GM21447 (cell line): Measurements from ENCODE around the gene CCDC87.
"Not testable (repeated sequence)": the region's sequence is repeated elsewhere in the genome, so short reads cannot be mapped to it uniquely, and the experiment has no call there.

Source experiments
- ATAC-seq: cut with Tn5 transposase; IDR thresholded peaks from one replicate; pipeline ENCODE4 v1.9.1; 2021; ENCODE audit not compliant: unreplicated experiment

The CCDC87 gene

DNA sequence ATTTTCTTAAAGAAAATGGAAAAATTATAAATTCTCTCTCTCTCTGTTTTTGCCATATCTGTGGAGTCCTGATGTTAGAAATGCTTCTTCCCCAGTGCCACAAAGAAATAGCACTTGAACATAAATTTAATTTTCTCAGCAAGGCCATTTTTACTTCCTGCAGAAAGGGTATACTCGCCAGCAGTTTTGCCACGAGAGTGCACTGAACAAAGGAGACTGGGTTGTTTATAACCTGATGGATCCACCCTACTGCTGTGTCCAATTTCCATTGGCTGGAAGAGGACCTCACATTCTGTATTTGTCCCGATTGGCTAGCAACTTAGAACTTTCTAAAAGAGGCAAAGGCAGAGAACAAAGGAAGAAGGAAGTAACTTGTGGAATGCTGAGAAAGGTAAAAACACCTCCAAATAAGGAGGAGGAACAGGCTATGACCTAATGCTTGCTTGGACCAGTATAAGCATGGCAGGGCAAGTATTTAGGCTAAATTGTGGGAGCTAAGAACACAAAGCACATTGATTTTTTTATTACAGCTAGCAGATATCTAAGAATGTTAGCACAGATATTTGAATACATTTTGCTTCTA is 10.2 kb downstream of the CCDC87 start:
- ATAC-seq, result not testable (repeated sequence)

DNA sequence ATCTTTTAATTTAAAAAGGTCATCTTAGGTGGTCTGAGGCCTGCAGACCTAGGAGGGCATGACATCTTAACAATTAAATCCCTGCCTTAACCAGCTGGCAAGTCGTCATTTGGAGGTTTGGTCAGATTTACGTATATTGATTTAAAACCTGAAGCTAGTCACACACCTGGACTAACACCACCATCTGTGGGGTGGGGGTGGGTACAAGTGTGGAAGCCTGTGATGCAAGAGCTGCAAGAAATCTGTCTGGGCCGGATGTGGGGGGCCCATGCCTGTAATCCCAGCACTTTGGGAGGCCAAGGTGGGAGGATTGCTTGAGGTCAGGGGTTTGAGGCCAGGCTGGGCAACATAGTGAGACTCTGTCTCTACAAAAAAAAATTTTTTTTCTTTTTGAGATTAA is 11.6 kb downstream of the CCDC87 start:
- ATAC-seq, result no peak

DNA sequence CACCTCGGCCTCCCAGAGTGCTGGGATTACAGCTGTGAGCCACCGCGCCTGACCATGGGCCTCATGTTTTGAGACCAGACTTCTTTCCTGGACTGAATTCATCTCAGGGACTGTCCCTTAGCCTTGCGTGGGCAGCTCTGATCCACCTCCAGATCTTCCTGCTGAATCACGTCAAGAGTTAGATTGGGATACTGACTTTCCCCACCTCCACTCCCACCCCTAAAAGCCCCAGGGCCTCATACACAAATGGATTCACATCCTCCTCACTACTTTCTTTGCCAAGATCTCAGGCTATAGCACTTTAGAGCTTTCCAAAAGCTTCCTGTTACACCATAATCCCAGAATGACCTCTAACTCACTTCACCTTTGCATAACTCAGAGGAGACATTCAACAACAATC is 12.1 kb downstream of the CCDC87 start:
- no peak for ATAC-seq

DNA sequence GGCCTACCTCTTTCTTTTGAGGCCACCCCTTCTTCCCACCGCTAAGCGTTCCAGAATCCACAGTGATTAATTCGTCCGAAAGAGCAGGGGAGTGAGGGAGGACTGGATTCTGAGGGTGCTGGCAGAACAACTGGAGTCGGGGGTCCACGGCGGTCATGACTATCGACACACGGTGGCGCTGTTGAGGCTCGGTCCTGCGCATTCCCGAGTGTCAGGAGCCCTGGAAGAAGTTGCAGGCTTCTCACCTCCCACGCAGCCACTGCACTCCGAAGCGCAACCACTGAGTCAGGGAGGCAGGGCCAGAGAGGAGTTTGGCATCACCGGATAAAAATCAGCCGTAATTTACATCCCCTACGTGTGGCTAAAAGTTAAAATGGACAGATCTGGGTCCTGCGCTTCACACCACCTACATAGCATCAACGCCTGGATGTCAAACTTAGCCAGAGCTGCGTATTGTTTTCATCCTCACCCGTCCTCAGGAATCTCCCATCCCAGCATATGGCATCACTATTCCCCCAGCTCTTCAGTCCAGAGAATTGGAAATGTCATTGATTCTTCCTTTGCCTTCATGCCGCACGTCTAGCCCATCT is 13.8 kb downstream of the CCDC87 start:
- ATAC-seq, result no peak

DNA sequence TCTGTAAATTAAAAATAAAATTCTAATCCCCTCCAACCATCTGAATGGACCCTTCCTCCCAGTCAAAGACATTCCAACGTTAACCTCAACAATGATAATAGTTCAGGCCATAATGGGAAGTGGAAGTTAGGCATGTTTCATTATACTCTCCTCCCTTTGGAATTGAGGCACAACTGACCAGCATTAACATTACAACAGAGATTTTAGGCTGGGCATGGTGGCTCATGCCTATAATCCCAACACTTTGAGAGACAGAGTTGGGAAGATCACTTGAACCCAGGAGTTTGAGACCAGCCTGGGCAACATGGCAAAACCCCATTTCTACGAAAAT is 22.0 kb downstream of the CCDC87 start:
- ATAC-seq, result no peak

DNA sequence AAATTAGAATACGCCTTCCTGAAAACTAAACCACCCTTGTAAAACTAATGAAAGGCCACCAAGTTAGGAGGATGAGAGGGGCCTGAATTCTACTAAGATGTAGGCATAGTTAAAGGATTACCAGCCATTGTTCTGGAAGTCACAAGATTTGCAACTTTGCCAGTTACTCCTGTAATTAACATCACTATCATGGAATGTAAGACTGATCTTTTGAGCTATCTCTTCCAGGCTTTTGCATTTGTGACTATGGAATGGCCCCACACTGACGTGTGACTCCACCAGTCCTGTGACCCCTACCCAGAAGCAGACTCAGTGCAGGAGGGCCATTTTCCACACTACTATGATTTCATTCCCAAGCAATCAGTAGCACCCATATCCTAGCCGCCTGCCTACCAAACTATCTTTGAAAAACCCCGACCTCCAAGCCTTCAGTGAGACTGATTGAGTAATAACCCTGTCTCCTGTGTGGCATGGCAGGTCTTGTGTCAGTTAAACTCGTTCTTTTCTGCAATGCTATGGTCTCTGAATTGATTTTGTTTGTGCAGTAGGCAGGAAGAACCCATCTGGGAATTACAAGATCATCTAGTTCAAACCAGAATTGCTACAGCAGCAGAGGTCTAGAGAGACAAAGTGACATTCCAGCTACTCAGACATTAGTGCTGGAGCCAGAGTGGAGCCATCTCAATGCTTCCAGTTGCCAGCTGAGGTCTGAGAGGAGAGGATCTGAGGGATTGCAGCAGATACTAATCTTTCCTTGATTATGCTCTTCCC is 22.6 kb downstream of the CCDC87 start:
- ATAC-seq, result no peak

DNA sequence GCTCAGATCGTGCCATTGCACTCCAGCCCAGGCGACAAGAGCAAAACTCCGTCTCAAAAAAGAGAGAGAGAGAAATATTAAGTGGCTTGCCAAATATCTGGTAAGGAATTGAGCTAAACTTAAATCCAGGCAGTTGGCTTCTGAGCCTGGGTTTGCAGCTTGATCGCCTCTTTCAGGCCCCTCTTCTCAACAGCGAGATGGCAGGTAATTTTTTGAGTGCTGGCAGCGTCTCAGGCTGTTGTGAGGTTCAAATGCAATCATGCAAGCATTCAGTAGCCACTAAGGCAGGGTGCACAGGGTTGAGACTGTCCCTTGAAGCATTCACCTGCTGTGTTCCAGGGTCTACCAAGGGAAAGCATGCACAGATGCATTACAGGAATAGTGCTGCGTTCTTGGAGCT is 23.8 kb downstream of the CCDC87 start:
- no peak for ATAC-seq

DNA sequence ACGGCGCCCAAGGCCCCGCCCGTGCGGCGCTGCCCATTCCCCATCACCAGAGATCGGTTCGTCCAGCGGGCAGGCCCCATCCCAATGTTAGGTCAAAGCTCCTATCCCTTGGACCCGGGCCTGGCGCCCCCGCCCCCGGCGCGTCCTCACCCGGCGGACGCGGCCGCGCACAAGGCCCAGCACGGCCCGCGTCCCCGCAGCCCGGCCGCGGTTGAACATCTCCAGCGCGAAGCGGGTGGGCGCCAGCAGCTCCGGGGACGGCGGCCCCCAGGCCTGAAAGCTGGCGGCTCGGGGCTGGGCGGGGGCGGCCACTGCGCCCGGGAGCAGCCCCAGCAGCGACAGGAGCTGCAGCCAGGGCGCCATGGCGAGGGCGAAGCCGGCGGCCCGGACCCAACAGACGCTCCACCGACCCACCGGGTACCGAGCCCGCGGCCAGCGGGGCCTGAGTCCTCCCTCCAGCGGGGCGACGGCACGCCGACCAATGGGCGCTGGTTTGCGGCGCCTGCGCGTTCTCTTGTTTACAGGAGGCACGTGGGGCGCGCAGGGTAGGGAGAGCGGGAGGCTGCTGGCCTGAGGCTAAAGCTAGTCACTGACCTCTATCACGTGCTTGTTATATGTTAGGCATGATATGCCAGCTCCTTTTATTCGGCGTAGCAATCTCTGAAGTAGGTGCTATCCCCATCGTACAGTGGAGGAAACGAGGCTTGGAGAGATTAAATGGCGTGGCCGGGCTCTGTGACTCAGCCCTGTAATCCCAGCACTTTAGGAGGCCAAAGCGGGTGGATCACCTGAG is 24.5 kb downstream of the CCDC87 start, which contains the start of gene CTSF:
Gene CTSF (minus strand): TSS at position 483 of the 793 bp plus-strand sequence. CDS start 120 bp downstream, at position 363.
- no peak for ATAC-seq

DNA sequence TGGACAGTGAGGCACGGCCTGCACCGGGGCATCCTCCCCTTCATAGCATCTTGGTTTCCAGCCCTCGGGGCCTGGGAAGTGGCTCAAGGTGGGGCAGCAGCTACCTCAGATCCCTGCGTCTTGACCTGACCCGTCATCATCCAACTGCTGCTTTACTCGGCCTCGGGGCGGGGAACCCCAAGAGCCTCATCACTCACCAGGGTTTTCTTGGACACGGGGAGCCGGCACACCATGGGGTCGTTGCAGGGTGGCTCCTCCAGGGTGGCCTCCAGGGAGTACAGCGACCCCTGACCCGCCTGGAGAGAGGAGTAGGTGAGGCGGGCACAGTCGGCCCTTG is 25.1 kb downstream of the CCDC87 start:
- ATAC-seq, result no peak

DNA sequence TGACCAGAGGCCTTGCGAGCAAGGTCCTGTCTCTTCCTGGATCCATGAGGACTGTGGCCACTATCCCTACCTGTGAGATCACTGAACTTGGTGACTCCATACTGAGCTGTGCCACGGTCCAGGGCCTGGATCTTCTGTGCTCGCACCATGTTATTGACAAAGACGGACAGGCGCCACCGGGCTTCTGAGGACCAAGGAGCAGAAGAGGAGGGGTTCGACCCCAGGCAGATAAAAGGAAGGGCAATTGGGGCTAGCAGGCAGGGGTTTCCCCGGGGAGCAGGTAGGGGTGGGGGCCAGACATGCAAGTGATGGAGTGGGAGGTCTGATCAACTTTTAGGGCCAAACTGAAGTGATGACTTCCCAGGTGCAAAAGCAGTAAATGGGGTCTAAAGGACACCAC is 26.6 kb downstream of the CCDC87 start:
- no peak for ATAC-seq

DNA sequence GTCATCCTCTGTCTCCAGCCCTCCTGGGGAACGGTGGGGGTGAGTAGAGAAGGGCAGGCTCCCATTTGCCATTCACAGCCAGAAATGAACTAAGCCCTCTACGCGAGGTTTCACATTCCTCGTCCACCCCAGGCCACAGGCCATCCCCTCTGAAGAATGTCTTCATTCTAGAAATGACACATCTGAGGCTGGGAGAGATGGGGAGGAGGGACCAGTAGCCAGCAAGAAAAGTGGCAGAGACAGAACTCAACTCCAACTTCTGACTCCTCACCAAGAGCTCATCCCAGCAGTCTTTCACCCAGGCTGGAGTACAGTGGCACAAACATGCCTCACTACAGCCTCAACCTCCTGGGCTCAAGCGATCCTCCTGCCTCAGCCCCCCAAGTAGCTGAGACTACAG is 27.9 kb downstream of the CCDC87 start:
- ATAC-seq, result no peak

DNA sequence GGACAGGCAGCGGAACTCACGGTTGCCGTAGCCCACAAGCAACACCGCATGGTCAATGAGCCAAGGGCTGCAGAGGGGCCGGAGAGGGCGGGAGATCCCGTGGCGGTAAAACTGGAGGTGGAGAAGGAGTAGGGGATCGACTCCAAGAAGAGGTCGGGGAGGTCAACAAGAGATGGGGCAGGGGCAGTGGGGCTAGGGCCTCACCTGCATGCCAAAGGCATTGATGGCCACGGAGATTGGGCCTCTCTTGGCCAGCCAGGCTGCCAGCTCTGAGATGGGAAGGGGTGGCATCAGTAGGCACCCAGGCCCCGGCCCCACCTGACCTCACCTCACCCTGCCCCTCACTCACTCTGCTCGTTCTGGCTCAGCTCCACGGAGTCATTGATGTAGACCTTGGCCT is 28.3 kb downstream of the CCDC87 start:
- ATAC-seq, result no peak

DNA sequence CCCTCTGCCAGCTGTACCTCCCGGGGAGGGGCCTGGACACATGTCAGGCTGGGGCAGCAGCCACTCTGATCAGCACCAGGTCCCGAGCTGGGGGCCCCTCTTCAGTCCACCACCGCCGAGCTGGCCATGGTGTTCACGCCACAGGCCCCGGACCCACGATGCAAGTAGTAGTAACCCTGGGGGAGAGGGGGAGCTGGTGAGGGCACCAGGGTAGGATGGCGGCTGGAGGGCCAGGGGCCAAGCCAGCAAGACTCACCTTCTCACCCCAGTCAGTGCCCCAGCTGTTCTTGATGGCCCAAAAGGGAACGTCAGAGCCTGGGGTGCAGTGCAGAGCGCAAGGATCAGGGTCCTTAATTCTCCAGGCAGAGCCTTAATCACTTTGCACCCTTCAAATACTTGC is 29.0 kb downstream of the CCDC87 start:
- no peak for ATAC-seq

DNA sequence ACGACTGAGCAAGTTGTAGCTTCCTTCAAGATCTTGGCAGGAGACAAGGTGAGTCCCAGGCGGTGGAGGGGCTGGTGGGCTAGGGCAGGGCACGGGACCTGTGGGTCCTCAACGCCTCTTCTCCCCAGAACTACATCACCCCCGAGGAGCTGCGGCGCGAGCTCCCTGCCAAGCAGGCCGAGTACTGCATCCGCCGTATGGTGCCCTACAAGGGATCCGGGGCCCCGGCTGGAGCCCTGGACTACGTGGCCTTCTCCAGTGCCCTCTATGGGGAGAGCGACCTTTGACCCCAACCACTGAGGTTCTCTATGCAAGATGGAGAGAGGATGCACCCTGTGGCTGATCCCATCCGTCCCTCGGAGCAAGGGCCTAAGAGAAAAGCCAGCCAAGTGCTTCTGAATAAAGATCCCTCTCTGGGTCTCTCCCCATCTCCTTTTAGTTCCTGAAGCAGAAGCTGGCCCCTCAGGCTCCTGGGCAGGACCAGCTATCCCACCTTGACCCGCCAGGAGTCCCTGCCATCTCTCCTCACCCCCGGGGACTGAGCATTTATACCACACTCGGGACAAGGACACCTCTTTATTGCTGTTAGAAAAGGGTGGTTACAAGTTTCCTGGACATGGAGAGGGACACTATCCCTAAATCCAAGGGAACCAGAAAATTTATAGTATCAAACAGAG is 29.8 kb downstream of the CCDC87 start:
- ATAC-seq, result no peak

DNA sequence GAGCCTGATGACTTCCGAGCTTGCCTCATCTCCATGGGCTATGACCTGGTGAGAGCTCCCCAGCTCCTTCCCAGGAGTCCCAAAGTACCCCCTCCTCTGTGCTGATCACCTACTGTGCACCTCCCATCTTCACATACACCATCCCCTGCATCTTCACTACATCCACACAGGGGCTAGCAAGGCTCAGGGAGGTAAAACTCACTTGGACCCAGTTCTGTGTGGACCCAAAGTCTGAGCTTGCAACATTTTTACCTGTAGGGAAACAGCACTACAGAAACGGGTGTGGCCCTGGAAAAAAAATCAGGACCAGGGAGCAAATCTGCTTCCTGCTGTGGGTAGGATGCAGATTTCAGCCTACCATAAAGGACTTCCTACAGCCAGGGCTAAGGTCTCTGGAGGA is 30.6 kb downstream of the CCDC87 start:
- ATAC-seq, result no peak

DNA sequence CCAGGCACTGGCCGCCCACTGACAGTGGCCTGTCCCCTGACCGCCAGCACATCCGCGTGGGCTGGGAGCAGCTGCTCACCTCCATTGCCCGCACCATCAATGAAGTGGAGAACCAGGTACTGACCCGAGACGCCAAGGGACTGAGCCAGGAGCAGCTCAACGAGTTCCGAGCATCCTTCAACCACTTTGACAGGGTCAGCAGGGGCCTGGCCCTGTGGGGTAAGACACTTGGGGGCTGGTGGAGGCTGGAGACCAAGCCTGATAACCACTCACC is 31.0 kb downstream of the CCDC87 start:
- no peak for ATAC-seq

DNA sequence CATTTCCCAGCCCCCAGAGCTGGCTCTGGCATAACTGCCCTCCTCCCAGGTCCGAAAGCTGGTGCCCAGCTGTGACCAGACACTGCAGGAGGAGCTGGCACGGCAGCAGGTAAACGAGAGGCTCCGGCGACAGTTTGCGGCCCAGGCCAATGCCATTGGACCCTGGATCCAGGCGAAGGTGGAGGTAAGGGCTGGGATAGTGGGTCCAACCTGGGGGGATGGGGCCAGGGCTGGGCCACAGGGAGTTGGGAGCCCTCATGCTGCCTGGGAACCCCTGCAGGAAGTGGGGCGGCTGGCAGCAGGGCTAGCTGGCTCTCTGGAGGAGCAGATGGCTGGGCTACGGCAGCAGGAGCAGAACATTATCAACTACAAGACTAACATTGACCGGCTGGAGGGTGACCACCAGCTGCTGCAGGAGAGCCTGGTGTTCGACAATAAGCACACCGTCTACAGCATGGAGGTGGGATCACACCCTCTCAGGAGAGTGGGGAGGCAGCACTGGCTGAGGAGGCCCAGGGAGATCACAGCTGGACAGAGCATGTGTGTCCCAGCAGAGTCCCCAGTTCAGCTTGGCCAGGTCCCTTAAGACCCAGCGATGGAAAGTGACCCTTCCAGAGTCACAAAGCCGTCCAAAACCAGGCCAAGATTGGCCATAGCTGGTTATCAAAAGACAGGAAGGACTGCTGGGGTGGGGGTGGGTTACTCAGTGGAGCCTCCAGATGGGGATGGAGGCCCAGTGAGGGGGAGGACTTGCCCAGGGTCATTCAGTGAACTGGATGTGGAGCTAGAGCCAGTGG is 31.5 kb downstream of the CCDC87 start:
- no peak for ATAC-seq

DNA sequence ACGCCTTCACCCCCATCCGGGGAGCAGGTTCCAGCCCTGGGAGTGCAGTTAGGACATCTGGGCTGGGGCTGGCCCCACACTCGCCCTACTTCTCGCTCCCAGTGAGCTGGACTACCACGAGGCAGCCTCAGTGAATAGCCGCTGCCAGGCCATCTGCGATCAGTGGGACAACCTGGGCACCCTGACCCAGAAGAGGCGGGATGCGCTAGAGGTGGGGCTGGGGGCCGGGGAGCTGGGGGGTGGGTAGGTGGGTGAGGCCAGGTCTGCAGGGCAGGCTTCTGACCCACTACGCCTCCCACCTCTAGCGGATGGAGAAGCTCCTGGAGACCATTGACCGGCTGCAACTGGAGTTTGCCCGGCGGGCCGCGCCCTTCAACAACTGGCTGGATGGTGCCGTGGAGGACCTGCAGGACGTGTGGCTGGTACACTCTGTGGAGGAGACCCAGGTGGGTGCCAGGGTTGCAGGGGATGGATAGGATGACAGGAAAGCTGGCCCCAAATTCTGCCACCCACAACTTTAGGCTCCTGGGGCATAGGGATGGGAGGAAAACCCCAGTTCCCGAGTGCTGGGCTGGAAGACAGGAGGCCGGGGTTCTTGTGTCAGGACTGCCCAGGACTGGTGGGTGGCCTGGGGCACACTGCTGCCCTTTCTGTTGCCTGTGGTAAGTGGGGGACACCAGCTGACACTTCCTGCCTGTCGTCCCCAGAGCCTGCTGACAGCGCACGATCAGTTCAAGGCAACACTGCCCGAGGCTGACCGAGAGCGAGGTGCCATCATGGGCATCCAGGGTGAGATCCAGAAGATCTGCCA is 32.8 kb downstream of the CCDC87 start:
- ATAC-seq, result no peak

DNA sequence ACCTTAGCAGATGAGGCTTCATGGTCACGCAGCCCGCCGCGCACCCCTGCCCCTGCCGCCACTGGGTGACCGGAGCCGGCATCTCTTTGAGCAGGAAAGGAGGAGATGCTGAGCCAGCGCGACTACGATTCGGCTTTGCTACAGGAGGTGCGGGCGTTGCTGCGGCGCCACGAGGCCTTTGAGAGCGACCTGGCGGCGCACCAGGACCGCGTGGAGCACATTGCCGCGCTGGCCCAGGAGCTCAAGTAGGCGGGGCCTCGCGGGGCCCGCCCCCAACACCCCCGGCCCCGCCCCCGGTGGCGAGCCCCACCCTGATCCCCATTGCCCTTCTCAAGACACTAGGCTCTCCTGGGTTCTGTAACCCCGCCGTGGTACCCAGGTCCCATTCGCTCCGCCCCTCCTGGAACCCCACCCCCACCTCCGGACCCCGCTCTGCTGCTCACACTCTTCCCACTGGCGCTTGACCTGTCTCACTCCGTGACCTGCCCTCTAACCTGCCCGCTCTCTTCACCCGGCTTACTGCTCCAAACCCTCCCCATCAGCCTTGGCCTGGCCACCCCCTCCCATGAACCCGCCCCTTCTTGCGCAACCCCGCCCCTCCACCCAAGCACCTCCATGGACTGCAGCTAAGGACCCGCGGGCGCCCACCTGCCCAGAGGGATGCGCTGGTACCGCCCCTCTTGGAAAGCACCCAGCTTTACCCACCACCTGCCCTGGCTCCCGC is 33.6 kb downstream of the CCDC87 start:
- ATAC-seq, result no peak
